GM12892 (cell line): ENCODE results near the gene TRIM54.
A peak's percentile ranks its signal among the peaks of the same experiment; 100 is the strongest.
"Not testable (repeated sequence)": the region's sequence is repeated elsewhere in the genome, so short reads cannot be mapped to it uniquely, and the experiment has no call there.

ENCODE experiments used
- DNase-seq: peaks from one replicate; pipeline ENCODE4 v3.0.0; 2011; ENCODE audit not compliant: insufficient read length
- FAIRE-seq: peaks from 2 replicates; lab custom pipeline; 2011; peaks lifted over from hg19 to GRCh38; lab: Jason Lieb, UNC
- POLR2A ChIP-seq: IDR thresholded peaks from 2 replicates; pipeline ENCODE4 v1.6.1; 2011; ENCODE audit warnings: low read depth, low read length, control low read depth
- POLR2AphosphoS5 ChIP-seq: IDR thresholded peaks from 2 replicates; pipeline ENCODE4 v1.6.1; 2011; ENCODE audit warnings: low read depth, low read length, control low read depth
- TAF1 ChIP-seq: IDR thresholded peaks from 2 replicates; pipeline ENCODE4 v1.6.1; 2011; ENCODE audit warnings: low read depth, mild to moderate bottlenecking, control low read depth, low read length, borderline replicate concordance

The TRIM54 gene

GRCh38 chr2:27309651-27310050, 27.4 kb downstream of the TRIM54 start:
- no peak for DNase-seq
- TF ChIP-seq POLR2AphosphoS5, result no peak
- no peak for TF ChIP-seq POLR2A
- no peak for TF ChIP-seq TAF1
- FAIRE-seq, result no peak

- FAIRE-seq, result no peak
- TF ChIP-seq TAF1 (no peak), POLR2AphosphoS5 (no peak), POLR2A (no peak)
- no peak for DNase-seq
Measured at GRCh38 chr2:27312152-27312551, 29.9 kb downstream of the TRIM54 start.

- FAIRE-seq (no peak), DNase-seq (no peak)
- TF ChIP-seq POLR2AphosphoS5 (no peak), POLR2A (no peak), TAF1 (no peak)
Measured at GRCh38 chr2:27313882-27314645, 31.8 kb downstream of the TRIM54 start.

- no peak for TF ChIP-seq POLR2AphosphoS5
- TF ChIP-seq POLR2A, result no peak
- TF ChIP-seq TAF1, result no peak
- no peak for FAIRE-seq
- DNase-seq, result no peak
Measured at GRCh38 chr2:27314709-27315108, 32.5 kb downstream of the TRIM54 start.

- TF ChIP-seq POLR2AphosphoS5 (no peak), POLR2A (no peak), TAF1 (no peak)
- no peak for FAIRE-seq
- no peak for DNase-seq
Measured at GRCh38 chr2:27315122-27315521, 32.9 kb downstream of the TRIM54 start.

- TF ChIP-seq POLR2AphosphoS5, result no peak
- no peak for TF ChIP-seq TAF1
- no peak for TF ChIP-seq POLR2A
- DNase-seq (no peak), FAIRE-seq (no peak)
Measured at GRCh38 chr2:27316655-27317412, 34.6 kb downstream of the TRIM54 start.

- not testable (repeated sequence) for DNase-seq, FAIRE-seq
Measured at GRCh38 chr2:27319839-27320238, 37.6 kb downstream of the TRIM54 start.

GRCh38 chr2:27320958-27321543, 38.8 kb downstream of the TRIM54 start:
- no peak for TF ChIP-seq POLR2A
- FAIRE-seq (no peak), DNase-seq (no peak)

- DNase-seq, result no peak
- FAIRE-seq, result no peak
Measured at GRCh38 chr2:27322301-27322765, 40.1 kb downstream of the TRIM54 start.

GRCh38 chr2:27322766-27323595, 40.8 kb downstream of the TRIM54 start, which contains the start of gene MPV17:
TSS of gene MPV17 (minus strand) at chr2:27323097. CDS start at chr2:27322517, 580 bp downstream.
- DNase-seq, result peak; percentile 96
- TF ChIP-seq POLR2A, result peak; percentile 96
- TF ChIP-seq POLR2AphosphoS5, result peak; percentile 97
- TF ChIP-seq TAF1, result peak; percentile 74; the same call in 1 of the 2 replicates
- FAIRE-seq, result peak; percentile 90

More at GRCh38 chr2:27322301-27322765, 40.1 kb downstream of the TRIM54 start:
- TF ChIP-seq POLR2AphosphoS5 (no peak), TAF1 (0 out of 2 replicates have a peak, but pooled peaks have one; percentile 7)
